Lower leg skin (tissue), 3 donors: ENCODE results near the gene DOK6.
"Not testable (repeated sequence)": the region's sequence is repeated elsewhere in the genome, so short reads cannot be mapped to it uniquely, and the experiment has no call there.

Experiments
- CTCF ChIP-seq, 3 donors: fragments of 450-650 bp; IDR thresholded peaks; one replicate each; pipeline ENCODE4 v1.5.1; 2016; ENCODE audit warnings: antibody characterized with exemption in 3 of 3, mild to moderate bottlenecking in 3 of 3, moderate library complexity in 2 of 3
- POLR2A ChIP-seq, 2 donors: fragments of 450-650 bp; IDR thresholded peaks; one replicate each; pipeline ENCODE4 v1.6.1; 2016 to 2017; ENCODE audit warnings: antibody characterized with exemption in 2 of 2, mild to moderate bottlenecking in 1 of 2, moderate library complexity in 1 of 2

GRCh38 chr18:69662090-69662489 is 261.4 kb downstream of the DOK6 start:
- TF ChIP-seq CTCF, POLR2A (IDR thresholded peaks at IDR 0.05): not testable (repeated sequence)
